HL-60/S4 treated with phorbol 12-myristate 13-acetate at 8.2 ng/mL for 4 days and 3 days (cell line): ENCODE data around the gene MRPL44.
"Not testable (repeated sequence)": the region's sequence is repeated elsewhere in the genome, so short reads cannot be mapped to it uniquely, and the experiment has no call there.

Experiments
- in situ Hi-C: fragments of 300-500 bp; cut with MboI; formaldehyde crosslinking; loops from 2 replicates; pipeline ENCODE4 v1.15.0; 2022; ENCODE audit warnings: low sequenced_read_pairs

The MRPL44 gene

GRCh38 chr2:223999862-224000261 lies 42.6 kb downstream of the MRPL44 start:
- in situ Hi-C loops = loop anchor here (10.0 kb wide), 1 partner anchor 285 kb away; no protein-coding TSS in a partner anchor

GRCh38 chr2:224000662-224001061 lies 43.4 kb downstream of the MRPL44 start:
- in situ Hi-C loops = not testable (repeated sequence)

- in situ Hi-C loops = no loop called here
These were observed 46.9 kb downstream of the MRPL44 start for GRCh38 chr2:224004105-224004695.

DNA sequence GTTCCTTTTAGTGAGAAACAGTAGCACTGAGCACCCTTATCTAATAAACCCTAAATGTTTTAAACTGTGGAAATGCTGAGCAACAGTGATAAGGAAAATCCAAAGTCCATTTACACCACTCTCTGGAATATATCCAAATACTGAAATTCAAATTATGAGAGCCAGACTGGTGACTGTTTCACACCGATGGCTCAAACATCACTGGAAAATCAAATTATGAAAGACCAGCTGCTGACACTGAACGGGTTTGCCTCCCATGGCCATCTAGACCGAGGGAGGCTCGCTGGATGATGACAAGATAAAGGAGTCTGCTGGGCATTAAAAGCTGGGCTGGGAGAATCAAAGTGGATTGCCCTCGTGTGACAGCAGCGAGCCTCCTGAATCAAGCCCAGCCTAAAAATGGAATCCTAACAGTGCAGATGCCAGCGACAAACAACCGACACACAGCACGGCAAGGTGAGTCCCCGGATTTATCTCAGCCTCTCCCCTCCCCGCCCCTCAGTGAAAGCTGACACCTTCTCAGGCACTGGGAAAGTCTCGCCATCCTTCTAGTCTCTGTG lies 51.5 kb downstream of the MRPL44 start:
- in situ Hi-C loops = no loop called here

DNA sequence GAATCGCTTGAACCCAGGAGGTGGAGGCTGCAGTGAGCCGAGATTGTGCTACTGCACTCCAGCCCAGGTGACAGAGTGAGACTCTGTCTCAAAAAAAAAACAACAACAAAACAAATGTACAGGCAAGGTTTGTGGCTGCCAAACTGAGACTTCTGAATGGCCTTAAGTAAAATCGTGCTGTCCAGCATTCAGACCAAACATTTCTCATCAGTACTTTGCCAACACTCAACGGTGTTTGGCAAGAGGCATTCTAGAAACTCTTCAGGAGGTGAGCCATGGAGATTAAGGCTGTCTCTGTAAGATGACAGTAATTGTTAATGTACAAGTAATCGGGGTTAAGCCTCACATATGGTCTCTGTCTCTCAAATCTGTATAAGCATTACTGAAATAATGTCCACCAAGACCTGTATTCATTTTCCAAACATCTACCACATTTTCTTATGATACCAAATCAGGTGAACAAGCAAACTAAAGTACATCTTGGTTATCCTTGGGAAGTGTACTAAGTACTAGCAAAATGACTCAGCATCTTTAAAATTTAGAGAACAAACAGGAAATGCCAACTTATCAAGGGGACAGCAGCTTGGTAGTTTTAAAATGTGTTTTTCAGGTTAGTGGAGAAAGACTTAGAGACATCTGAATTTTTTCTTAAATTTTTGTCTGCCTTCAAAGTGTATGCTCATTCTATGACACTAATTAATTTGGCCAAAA lies 52.5 kb downstream of the MRPL44 start:
- in situ Hi-C loops = no loop called here

- in situ Hi-C loops = no loop called here
These were observed 54.6 kb downstream of the MRPL44 start for GRCh38 chr2:224011837-224012236.

DNA sequence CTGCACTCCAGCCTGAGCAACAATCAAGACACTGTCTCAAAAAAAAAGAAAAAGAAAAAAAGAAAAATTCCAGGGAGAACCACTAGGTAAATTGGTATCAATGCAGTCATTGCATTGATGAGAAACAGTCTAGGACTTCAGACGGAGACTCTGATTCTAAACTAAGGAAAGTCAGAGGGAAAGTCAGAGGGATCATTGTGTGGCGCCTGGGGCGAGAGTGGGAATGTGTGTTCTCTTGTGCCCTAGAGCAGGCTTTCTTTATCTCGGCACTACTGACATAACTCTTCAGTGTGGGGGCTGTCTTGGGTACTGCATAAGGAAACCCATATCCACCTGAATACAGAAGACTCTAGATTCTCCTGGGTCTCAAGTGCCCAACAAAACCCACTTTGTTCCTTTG lies 57.1 kb downstream of the MRPL44 start:
- in situ Hi-C loops = no loop called here

- in situ Hi-C loops = no loop called here
These were observed 59.7 kb downstream of the MRPL44 start for GRCh38 chr2:224016963-224017362.
